ENCODE measurements around the gene PSAT1. TPM values are rescaled to one million over a fixed set of nuclear protein-coding genes. Genes with fewer than 3 reads are reported as not detected.

Gene PSAT1
- total and polyA plus RNA-seq, 2 of the 4 experiments (the other 2 are of a cell fraction): 77.2 to 88.4 TPM

DNA sequence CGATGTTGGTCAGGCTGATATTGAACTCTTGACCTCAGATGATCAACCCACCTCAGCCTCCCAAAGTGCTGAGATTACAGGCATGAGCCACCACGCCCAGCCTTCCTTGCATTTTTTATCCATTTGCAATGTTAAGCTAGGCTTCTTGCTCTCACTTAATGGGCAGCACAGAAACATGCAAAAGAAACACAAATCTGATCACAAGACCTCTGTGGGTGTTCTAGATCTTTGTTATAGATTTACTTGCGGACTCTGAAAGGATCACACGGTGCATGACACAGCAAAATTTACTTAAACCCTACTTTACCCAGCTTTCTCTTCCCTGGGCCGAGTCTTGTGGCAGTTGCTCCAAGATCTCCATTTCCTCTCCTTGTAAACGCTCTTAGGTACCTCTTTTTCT, 71.3 kb downstream of the PSAT1 start:
- H2BK5ac ChIP-seq (ENCODE audit: low read depth, low read length, poor library complexity, severe bottlenecking): no peak overlapping the region
- no peak overlapping the region for H3K56ac ChIP-seq (ENCODE audit: extremely low read depth, insufficient read depth, low read length)
- no peaks in the 10 kb centered on the region for H3K79me1 ChIP-seq (ENCODE audit: low read depth in 1 of 2, low read length in 2 of 2)
- H4K8ac ChIP-seq (ENCODE audit: low read depth in 2 of 2, low read length in 2 of 2): no peak overlapping the region
- no peak overlapping the region for H3K4ac ChIP-seq (ENCODE audit: low read depth, low read length)
- no peak for TF ChIP-seq FOS (IDR thresholded peaks at IDR 0.05; ENCODE audit: low read depth, low read length)
- no peak for TF ChIP-seq MXI1 (IDR thresholded peaks at IDR 0.05; ENCODE audit: borderline replicate concordance, low read depth, low read length)
- peak; percentile 69; the same call in 1 of the 2 replicates for TF ChIP-seq NFE2L2 (IDR thresholded peaks at IDR 0.05; ENCODE audit: low read depth, low read length)
- H3K9me1 ChIP-seq (ENCODE audit: insufficient read depth, low read length): no peaks in the 10 kb centered on the region
- no peak for ATAC-seq (ENCODE audit: low read depth)
- intact Hi-C loops (cut with micrococcal nuclease) (loop anchor here (10.0 kb wide), 1 partner anchor 1207 kb away; the partner anchor contains the start of gene TLE4), in situ Hi-C loops (cut with MboI; ENCODE audit: low sequenced_read_pairs) (no loop called here), dilution Hi-C loops (cut with HindIII; ENCODE audit: low sequenced_read_pairs, unreplicated experiment) (no loop called here)
- no peaks in the 10 kb centered on the region for H4K20me1 ChIP-seq (ENCODE audit: insufficient read depth, low read length)
- 92% methylated on average over 2 of the region's 6 CpGs; no CpG with 5 or more reads in 1 of the 2 experiments for WGBS, 2 experiments (ENCODE audit: extremely low coverage in 2 of 2, insufficient read length in 1 of 2)
- no peak overlapping the region for H3K18ac ChIP-seq (ENCODE audit: low read depth, low read length)
- H2AFZ ChIP-seq (replicated peaks; ENCODE audit: low read length, poor library complexity): no peak overlapping the region
- H3K23ac ChIP-seq (ENCODE audit: low read depth, low read length): no peak overlapping the region
- CTCF ChIA-PET: no interaction called here
- no peaks in the 10 kb centered on the region for H3K36me3 ChIP-seq (ENCODE audit: control insufficient read depth, insufficient read depth, low read length)
- no peak overlapping the region for H2BK120ac ChIP-seq (ENCODE audit: low read depth, low read length)
- H2BK15ac ChIP-seq (ENCODE audit: low read depth, low read length): no peak overlapping the region
- no peak overlapping the region for H3K14ac ChIP-seq (replicated peaks; ENCODE audit: low read depth, low read length)
- H3K9ac ChIP-seq (ENCODE audit: low read depth, low read length): no peak overlapping the region
- BruUV-seq (replicated peaks): no TSS peak
- H3K27me3 ChIP-seq (ENCODE audit: control insufficient read depth, insufficient read depth, low read length): peaks cover 8% of the 10 kb centered on the region; the same call in 1 of the 2 replicates
- H3K4me1 ChIP-seq (ENCODE audit: control insufficient read depth, insufficient read depth, low read length): no peaks in the 10 kb centered on the region
- no peak overlapping the region for H2BK20ac ChIP-seq (ENCODE audit: low read depth, low read length)
- H3K4me3 ChIP-seq (ENCODE audit: insufficient read depth, low read depth, low read length): no peak overlapping the region
- no peak overlapping the region for H4K91ac ChIP-seq (ENCODE audit: insufficient read depth, low read depth, low read length)
- no peak overlapping the region for H4K5ac ChIP-seq (ENCODE audit: low read depth, low read length)
- POLR2A ChIA-PET (ENCODE audit: unreplicated experiment): no interaction called here
- no peak overlapping the region for H3K27ac ChIP-seq (ENCODE audit: insufficient read depth, low read length)
- no peak overlapping the region for H3K4me2 ChIP-seq (ENCODE audit: low read depth, low read length)
- H3K9me3 ChIP-seq (ENCODE audit: control insufficient read depth, insufficient read depth, low read length): no peaks in the 10 kb centered on the region
- H2AK5ac ChIP-seq (ENCODE audit: low read depth, low read length): no peak overlapping the region
- H2AK9ac ChIP-seq (replicated peaks; ENCODE audit: low read depth, low read length, poor library complexity): no peak overlapping the region
- DNase-seq: no peak

Measured in IMR-90 (cell line).